Trophoblast cell (in vitro differentiated cells and primary cell): ENCODE measurements around the gene HHAT. TPM values are rescaled to one million over a fixed set of nuclear protein-coding genes. Genes with fewer than 3 reads are reported as not detected.

Source experiments
- DNase-seq, 2 donors: peaks; one replicate each; pipeline ENCODE4 v3.0.0-alpha.2; 2016
- H2AFZ ChIP-seq: 2 replicates; pipeline ENCODE4 v1.6.1; 2013; ENCODE audit warnings: low read length, moderate library complexity, mild to moderate bottlenecking; ENCODE audit not compliant: insufficient read depth, poor library complexity
- H2AK5ac ChIP-seq: 2 replicates; pipeline ENCODE4 v1.6.1; 2013; ENCODE audit warnings: mild to moderate bottlenecking, low read length
- H2BK120ac ChIP-seq: 2 replicates; pipeline ENCODE4 v1.6.1; 2013; ENCODE audit warnings: low read length, mild to moderate bottlenecking, moderate library complexity; ENCODE audit not compliant: insufficient read depth, poor library complexity
- H2BK12ac ChIP-seq: 2 replicates; pipeline ENCODE4 v1.6.1; 2013; ENCODE audit warnings: mild to moderate bottlenecking, low read length, moderate library complexity
- H2BK5ac ChIP-seq: 2 replicates; pipeline ENCODE4 v1.6.1; 2013; ENCODE audit warnings: low read length, low read depth, moderate library complexity, mild to moderate bottlenecking; ENCODE audit not compliant: poor library complexity
- H3K14ac ChIP-seq: 2 replicates; pipeline ENCODE4 v1.6.1; 2013; ENCODE audit warnings: mild to moderate bottlenecking, low read length
- H3K18ac ChIP-seq: 2 replicates; pipeline ENCODE4 v1.6.1; 2013; ENCODE audit warnings: mild to moderate bottlenecking, low read length
- H3K23ac ChIP-seq: 2 replicates; pipeline ENCODE4 v1.6.1; 2013; ENCODE audit warnings: low read length
- H3K27ac ChIP-seq: 2 replicates; pipeline ENCODE4 v1.5.1; 2013; ENCODE audit warnings: low read depth, mild to moderate bottlenecking, inconsistent platforms, low read length, moderate library complexity
- H3K27me3 ChIP-seq: 2 replicates; pipeline ENCODE4 v1.6.1; 2013; ENCODE audit warnings: inconsistent platforms, mild to moderate bottlenecking, low read length, moderate library complexity; ENCODE audit not compliant: insufficient read depth
- H3K36me3 ChIP-seq, 2 experiments: 1 replicate in 1 of 2; 2 replicates in 1 of 2; pipeline ENCODE4 v1.6.1; 2013; ENCODE audit warnings: low read length in 2 of 2, mild to moderate bottlenecking in 2 of 2, moderate library complexity in 1 of 2; ENCODE audit not compliant: insufficient read depth in 2 of 2, control insufficient read depth in 1 of 2
- H3K4ac ChIP-seq: 2 replicates; pipeline ENCODE4 v1.6.1; 2013; ENCODE audit warnings: low read depth, mild to moderate bottlenecking, low read length, moderate library complexity
- H3K4me1 ChIP-seq, 2 experiments: 1 replicate in 1 of 2; 2 replicates in 1 of 2; pipeline ENCODE4 v1.6.1; 2013; ENCODE audit warnings: low read length in 2 of 2, mild to moderate bottlenecking in 2 of 2, moderate library complexity in 1 of 2; ENCODE audit not compliant: insufficient read depth in 2 of 2, control insufficient read depth in 1 of 2
- H3K4me2 ChIP-seq: 2 replicates; pipeline ENCODE4 v1.6.1; 2013; ENCODE audit warnings: inconsistent platforms, mild to moderate bottlenecking, low read length, moderate library complexity
- H3K4me3 ChIP-seq: 2 replicates; pipeline ENCODE4 v1.5.1; 2013; ENCODE audit warnings: mild to moderate bottlenecking, low read depth, low read length, inconsistent platforms
- H3K79me1 ChIP-seq: one replicate; pipeline ENCODE4 v1.6.1; 2013; ENCODE audit warnings: low read length
- H3K79me2 ChIP-seq: 2 replicates; pipeline ENCODE4 v1.6.1; 2013; ENCODE audit warnings: low read length, mild to moderate bottlenecking; ENCODE audit not compliant: control insufficient read depth, insufficient read depth, poor library complexity
- H3K9ac ChIP-seq: 2 replicates; pipeline ENCODE4 v1.6.1; 2013; ENCODE audit warnings: mild to moderate bottlenecking, low read length
- H3K9me3 ChIP-seq: 2 replicates; pipeline ENCODE4 v1.6.1; 2013; ENCODE audit warnings: low read depth, mild to moderate bottlenecking, control low read depth, inconsistent platforms, low read length; ENCODE audit not compliant: insufficient read depth
- H4K12ac ChIP-seq: 2 replicates; pipeline ENCODE4 v1.6.1; 2013; ENCODE audit warnings: low read depth, mild to moderate bottlenecking, low read length, moderate library complexity
- H4K8ac ChIP-seq: 2 replicates; pipeline ENCODE4 v1.6.1; 2013; ENCODE audit warnings: low read depth, mild to moderate bottlenecking, low read length, moderate library complexity
- H4K91ac ChIP-seq: one replicate; pipeline ENCODE4 v1.6.1; 2013; ENCODE audit warnings: low read depth, mild to moderate bottlenecking, low read length, moderate library complexity
- WGBS: extraction: QIAGEN DNeasy Blood & Tissue Kit; methylation state at CpG from one replicate; pipeline ENCODE4 v1.1.7; 2013; ENCODE audit warnings: missing lambda C conversion rate; ENCODE audit not compliant: insufficient read length, insufficient coverage; ENCODE audit errors: extremely low coverage; 5-methylcytosine and 5-hydroxymethylcytosine counted together
- polyA plus RNA-seq: library from polyadenylated mRNA; stranded (reverse); fragments of 200-250 nt; gene quantifications from 2 replicates; pipeline ENCODE4 v1.2.3, GENCODE V29; 2013

HHAT gene
- 5.1 and 5.2 TPM in 2 replicates for polyA plus RNA-seq

GRCh38 chr1:210328746-210329503 lies at the start of gene HHAT:
TSS of gene HHAT (plus strand) at chr1:210328902. CDS start at chr1:210348976, 20,074 bp downstream.
- H3K27ac ChIP-seq, result peak within 1 kb of the TSS; percentile 82
- H3K4me2 ChIP-seq, result peak within 1 kb of the TSS; percentile 91
- no CpG with 5 or more reads among the region's 89 CpGs for WGBS
- DNase-seq, result peak; percentile 64 to 86
- H2BK120ac ChIP-seq, result peak within 1 kb of the TSS; percentile 81
- peak within 1 kb of the TSS; percentile 61 for H3K4ac ChIP-seq
- H4K8ac ChIP-seq, result peak within 1 kb of the TSS; percentile 98
- peak within 1 kb of the TSS; percentile 85 for H3K9ac ChIP-seq
- peak within 1 kb of the TSS; percentile 98 for H2AFZ ChIP-seq
- no peaks in the 10 kb centered on the region for H3K9me3 ChIP-seq
- peak within 1 kb of the TSS; percentile 98 for H4K91ac ChIP-seq
- peak within 1 kb of the TSS; percentile 82 for H2BK5ac ChIP-seq
- peak within 1 kb of the TSS; percentile 55 for H3K18ac ChIP-seq
- peak within 1 kb of the TSS; percentile 11 for H3K23ac ChIP-seq
- H4K12ac ChIP-seq, result peak within 1 kb of the TSS; percentile 84
- no peaks in the 10 kb centered on the region for H3K36me3 ChIP-seq
- H3K4me3 ChIP-seq, result peak within 1 kb of the TSS; percentile 81
- peak within 1 kb of the TSS; percentile 61 for H2BK12ac ChIP-seq
- no peak within 1 kb of the TSS for H2AK5ac ChIP-seq
- peaks cover 0 to 5% of the 10 kb centered on the region in 2 experiments for H3K4me1 ChIP-seq
- H3K27me3 ChIP-seq, result peaks cover 3% of the 10 kb centered on the region
- H3K14ac ChIP-seq, result peak within 1 kb of the TSS; percentile 90
- H3K79me2 ChIP-seq, result peaks cover 7% of the 10 kb centered on the region
- H3K79me1 ChIP-seq, result peaks cover 13% of the 10 kb centered on the region

- no peaks in the 10 kb centered on the region for H3K4me1 ChIP-seq
- no peak overlapping the region for H4K8ac ChIP-seq
- H2BK5ac ChIP-seq, result no peak overlapping the region
Observed at GRCh38 chr1:210280221-210280620, 48.5 kb upstream of the HHAT start.

GRCh38 chr1:210288116-210288515 lies 40.6 kb upstream of the HHAT start:
- H3K23ac ChIP-seq, result no peak overlapping the region
- no peak overlapping the region for H2BK12ac ChIP-seq
- H3K36me3 ChIP-seq, result no peaks in the 10 kb centered on the region
- H3K18ac ChIP-seq, result no peak overlapping the region
- no peak for DNase-seq
- no peak overlapping the region for H4K91ac ChIP-seq
- H3K9me3 ChIP-seq, result no peaks in the 10 kb centered on the region
- no peak overlapping the region for H4K8ac ChIP-seq
- H3K79me1 ChIP-seq, result peaks cover 12% of the 10 kb centered on the region
- no peak overlapping the region for H3K4me3 ChIP-seq
- no peak overlapping the region for H3K14ac ChIP-seq
- no peaks in the 10 kb centered on the region for H3K27me3 ChIP-seq
- H2AFZ ChIP-seq, result no peak overlapping the region
- no peak overlapping the region for H2AK5ac ChIP-seq
- H3K27ac ChIP-seq, result no peak overlapping the region
- no peak overlapping the region for H3K9ac ChIP-seq
- WGBS, result no CpG with 5 or more reads among the region's 4 CpGs
- no peak overlapping the region for H2BK5ac ChIP-seq
- no peak overlapping the region for H3K4me2 ChIP-seq
- H3K4me1 ChIP-seq, result peaks cover 3 to 7% of the 10 kb centered on the region in 2 experiments
- peaks cover 2% of the 10 kb centered on the region for H3K79me2 ChIP-seq
- no peak overlapping the region for H2BK120ac ChIP-seq
- no peak overlapping the region for H4K12ac ChIP-seq
- H3K4ac ChIP-seq, result no peak overlapping the region

More at GRCh38 chr1:210280221-210280620, 48.5 kb upstream of the HHAT start:
- Histone ChIP-seq H3K79me1 (peaks cover 3% of the 10 kb centered on the region), H3K9ac (no peak overlapping the region), H3K4me3 (no peak overlapping the region), H3K27ac (no peak overlapping the region), H2AFZ (no peak overlapping the region), H3K79me2 (no peaks in the 10 kb centered on the region), H4K91ac (no peak overlapping the region), H3K27me3 (no peaks in the 10 kb centered on the region), H4K12ac (no peak overlapping the region), H2AK5ac (no peak overlapping the region), H3K18ac (no peak overlapping the region), H3K23ac (no peak overlapping the region), H3K14ac (no peak overlapping the region), H2BK120ac (no peak overlapping the region), H3K4me2 (no peak overlapping the region), H3K36me3 (no peaks in the 10 kb centered on the region), H3K4ac (no peak overlapping the region), H3K9me3 (peaks cover 8% of the 10 kb centered on the region), H2BK12ac (no peak overlapping the region)
- WGBS, result no CpG with 5 or more reads among the region's 5 CpGs
- peak in 1 of 2 donors; percentile 27 for DNase-seq

- no peak overlapping the region for H4K91ac ChIP-seq
- H4K12ac ChIP-seq, result no peak overlapping the region
- H3K4me3 ChIP-seq, result no peak overlapping the region
- no peak overlapping the region for H3K23ac ChIP-seq
- no peak overlapping the region for H3K4ac ChIP-seq
- H3K79me2 ChIP-seq, result peaks cover 2% of the 10 kb centered on the region
- H3K4me2 ChIP-seq, result no peak overlapping the region
- no peaks in the 10 kb centered on the region for H3K36me3 ChIP-seq
- H3K18ac ChIP-seq, result no peak overlapping the region
- H2BK5ac ChIP-seq, result no peak overlapping the region
- H3K14ac ChIP-seq, result no peak overlapping the region
- no peak overlapping the region for H2BK12ac ChIP-seq
- no peak overlapping the region for H3K27ac ChIP-seq
- no peak overlapping the region for H3K9ac ChIP-seq
- no peak overlapping the region for H2AK5ac ChIP-seq
- H3K4me1 ChIP-seq, result peaks cover 6 to 13% of the 10 kb centered on the region in 2 experiments
- H3K9me3 ChIP-seq, result no peaks in the 10 kb centered on the region
- H4K8ac ChIP-seq, result no peak overlapping the region
- DNase-seq, result no peak
- H3K27me3 ChIP-seq, result no peaks in the 10 kb centered on the region
- no CpG with 5 or more reads among the region's 4 CpGs for WGBS
- peaks cover 18% of the 10 kb centered on the region for H3K79me1 ChIP-seq
- H2AFZ ChIP-seq, result no peak overlapping the region
- H2BK120ac ChIP-seq, result no peak overlapping the region
Observed at GRCh38 chr1:210289248-210289647, 39.5 kb upstream of the HHAT start.
